ENCODE measurements around the gene AEBP1.

AEBP1 gene

DNA sequence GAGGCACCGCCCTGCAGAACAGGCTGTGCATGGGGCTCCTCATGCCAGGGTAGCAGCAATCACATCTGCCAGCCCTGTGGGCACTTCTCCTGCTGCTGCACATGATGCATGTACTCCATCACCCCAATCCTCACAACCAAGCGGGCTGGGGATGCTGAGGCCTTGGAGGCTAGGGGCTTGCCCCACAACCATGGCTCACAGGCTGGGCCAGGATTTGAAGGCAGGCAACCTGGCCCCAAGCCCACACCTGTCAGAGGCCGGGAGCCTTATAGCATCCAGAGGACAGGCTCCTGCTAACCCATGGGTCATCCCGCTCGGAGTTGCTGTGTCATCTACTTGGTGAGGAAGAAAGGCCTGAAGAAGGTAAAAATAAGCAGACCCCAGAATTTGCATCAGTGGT lies 24.0 kb upstream of the AEBP1 start:
- no peaks in the 10 kb centered on the region for H3K4me1 ChIP-seq (ENCODE audit: control insufficient read depth, insufficient read depth, low read length)
- H3K4me3 ChIP-seq (ENCODE audit: low read depth, low read length): no peak overlapping the region
- H3K36me3 ChIP-seq (ENCODE audit: control insufficient read depth, insufficient read depth, low read length): peaks cover 26% of the 10 kb centered on the region
- H3K27me3 ChIP-seq (ENCODE audit: control insufficient read depth, insufficient read depth, low read length): peaks cover 14% of the 10 kb centered on the region
- H3K9ac ChIP-seq (ENCODE audit: low read depth, low read length): no peak overlapping the region
- H3K9me3 ChIP-seq (ENCODE audit: control insufficient read depth, insufficient read depth, low read length): no peaks in the 10 kb centered on the region

DNA sequence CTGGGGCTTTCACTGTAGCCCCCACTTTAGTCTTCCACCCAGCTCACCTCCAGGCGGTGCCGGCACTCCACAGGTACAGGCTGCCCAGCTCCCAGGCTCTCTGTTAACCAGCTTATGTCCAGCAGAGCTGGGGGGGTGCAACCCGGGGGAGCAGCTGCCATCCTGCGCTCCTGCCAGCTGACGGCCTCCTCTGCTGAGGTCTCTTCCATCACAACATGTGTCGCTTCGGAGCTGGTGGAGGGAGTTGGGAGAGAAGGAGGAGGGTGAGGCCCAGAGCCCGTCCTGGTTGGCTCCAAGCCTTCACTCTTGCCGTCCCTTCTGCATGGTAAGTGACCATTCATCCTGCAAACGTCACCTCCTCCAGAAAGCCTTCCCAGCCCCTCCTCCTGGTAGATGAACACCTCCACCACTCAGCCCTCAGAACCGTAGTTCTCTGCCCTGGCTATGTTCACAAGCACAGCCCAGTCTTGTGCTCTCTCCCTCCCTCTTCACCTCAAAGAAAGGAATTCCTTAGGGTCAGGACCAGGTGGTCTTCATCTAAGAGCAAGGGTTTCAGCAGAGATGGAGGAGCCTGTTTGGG lies 23.4 kb upstream of the AEBP1 start:
- Histone ChIP-seq H3K36me3 (ENCODE audit: control insufficient read depth, insufficient read depth, low read length) (peaks cover 25% of the 10 kb centered on the region), H3K9me3 (ENCODE audit: control insufficient read depth, insufficient read depth, low read length) (no peaks in the 10 kb centered on the region), H3K27me3 (ENCODE audit: control insufficient read depth, insufficient read depth, low read length) (peaks cover 14% of the 10 kb centered on the region), H3K9ac (ENCODE audit: low read depth, low read length) (no peak overlapping the region), H3K4me1 (ENCODE audit: control insufficient read depth, insufficient read depth, low read length) (no peaks in the 10 kb centered on the region), H3K4me3 (ENCODE audit: low read depth, low read length) (no peak overlapping the region)

DNA sequence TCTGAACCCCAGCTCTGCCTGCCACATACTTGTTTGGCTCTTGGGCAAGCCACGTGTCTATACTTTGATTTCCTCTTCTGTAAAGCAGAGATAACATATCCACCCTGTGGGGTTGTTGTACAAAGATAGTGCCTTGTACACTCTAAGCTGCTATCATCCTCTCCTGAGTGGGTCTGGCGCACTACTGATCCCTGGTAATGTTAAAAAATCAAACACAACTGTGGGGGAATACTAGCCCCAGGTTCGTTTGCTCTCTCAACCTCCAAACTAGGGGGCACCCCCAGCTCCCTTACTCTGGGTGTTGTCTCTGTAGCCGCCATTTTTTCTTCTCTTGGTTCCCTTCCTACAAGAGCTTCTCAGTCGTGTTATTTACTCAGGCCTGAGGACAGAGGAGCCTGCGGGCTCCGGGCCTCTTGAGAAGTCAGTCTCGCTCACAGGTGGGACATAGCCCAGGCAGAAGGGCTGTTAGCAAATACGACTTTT lies 22.8 kb upstream of the AEBP1 start:
- no peaks in the 10 kb centered on the region for H3K9me3 ChIP-seq (ENCODE audit: control insufficient read depth, insufficient read depth, low read length)
- H3K9ac ChIP-seq (ENCODE audit: low read depth, low read length): no peak overlapping the region
- peaks cover 14% of the 10 kb centered on the region for H3K27me3 ChIP-seq (ENCODE audit: control insufficient read depth, insufficient read depth, low read length)
- peak overlapping the region; percentile 81 for H3K4me3 ChIP-seq (ENCODE audit: low read depth, low read length)
- H3K4me1 ChIP-seq (ENCODE audit: control insufficient read depth, insufficient read depth, low read length): no peaks in the 10 kb centered on the region
- peaks cover 20% of the 10 kb centered on the region for H3K36me3 ChIP-seq (ENCODE audit: control insufficient read depth, insufficient read depth, low read length)

DNA sequence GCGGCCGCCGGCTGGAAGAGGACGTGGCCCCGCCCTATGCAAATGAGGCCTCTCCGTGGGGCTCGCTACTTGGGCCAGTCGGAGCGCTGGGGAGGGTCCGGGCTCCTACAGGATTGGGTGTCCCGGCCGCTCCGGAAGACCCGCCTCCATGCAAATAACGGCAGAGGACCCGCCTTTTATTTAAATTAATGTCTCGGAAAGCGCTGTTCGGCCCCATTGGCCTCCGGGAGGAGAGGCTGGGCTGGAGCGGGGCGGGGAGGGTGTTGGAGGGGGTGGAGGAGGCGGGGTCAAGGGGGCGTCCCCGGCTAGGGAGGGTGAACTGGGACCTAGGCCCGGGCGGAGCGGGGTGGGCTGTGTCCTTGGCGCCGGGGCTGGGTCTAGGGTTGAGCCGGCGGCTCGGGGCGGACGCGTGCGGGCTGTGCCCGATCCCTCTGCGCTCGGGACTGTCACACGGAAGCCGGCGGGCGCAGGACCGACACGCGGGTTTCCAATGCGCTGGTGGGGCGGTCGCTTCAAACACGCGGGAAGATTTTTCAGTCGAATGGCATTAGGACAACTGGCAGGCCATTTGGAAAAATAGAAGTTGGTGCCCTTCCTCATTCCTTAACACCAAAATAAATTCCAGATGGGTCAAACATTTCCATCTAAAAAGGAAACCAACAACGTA lies 21.5 kb upstream of the AEBP1 start:
- H3K4me3 ChIP-seq (ENCODE audit: low read depth, low read length): peak overlapping the region; percentile 61
- H3K4me1 ChIP-seq (ENCODE audit: control insufficient read depth, insufficient read depth, low read length): no peaks in the 10 kb centered on the region
- H3K9ac ChIP-seq (ENCODE audit: low read depth, low read length): peak overlapping the region; percentile 57
- H3K36me3 ChIP-seq (ENCODE audit: control insufficient read depth, insufficient read depth, low read length): peaks cover 16% of the 10 kb centered on the region
- no peaks in the 10 kb centered on the region for H3K9me3 ChIP-seq (ENCODE audit: control insufficient read depth, insufficient read depth, low read length)
- H3K27me3 ChIP-seq (ENCODE audit: control insufficient read depth, insufficient read depth, low read length): peaks cover 14% of the 10 kb centered on the region

DNA sequence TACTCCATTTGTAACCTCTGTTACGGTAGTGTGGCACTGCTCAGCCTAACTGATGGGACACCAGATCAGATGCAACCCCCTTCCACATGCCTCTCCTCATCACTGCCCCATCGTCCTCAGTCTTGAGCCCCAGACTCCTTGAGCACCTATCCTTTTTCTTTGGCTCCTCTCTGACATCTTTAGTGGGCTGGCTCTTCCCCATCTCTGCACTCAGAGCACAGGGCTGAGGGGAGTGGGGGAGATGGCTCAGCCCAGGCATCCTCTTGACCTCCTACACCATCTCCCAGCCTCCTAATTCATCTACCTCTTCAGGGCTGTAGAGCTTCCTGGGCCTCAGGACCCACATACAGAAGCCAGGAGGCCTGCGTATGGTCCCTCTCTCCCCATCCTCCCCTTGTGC lies 20.3 kb upstream of the AEBP1 start:
- Histone ChIP-seq H3K4me3 (ENCODE audit: low read depth, low read length) (no peak overlapping the region), H3K36me3 (ENCODE audit: control insufficient read depth, insufficient read depth, low read length) (peaks cover 8% of the 10 kb centered on the region), H3K27me3 (ENCODE audit: control insufficient read depth, insufficient read depth, low read length) (peaks cover 14% of the 10 kb centered on the region), H3K4me1 (ENCODE audit: control insufficient read depth, insufficient read depth, low read length) (no peaks in the 10 kb centered on the region), H3K9ac (ENCODE audit: low read depth, low read length) (no peak overlapping the region), H3K9me3 (ENCODE audit: control insufficient read depth, insufficient read depth, low read length) (no peaks in the 10 kb centered on the region)

DNA sequence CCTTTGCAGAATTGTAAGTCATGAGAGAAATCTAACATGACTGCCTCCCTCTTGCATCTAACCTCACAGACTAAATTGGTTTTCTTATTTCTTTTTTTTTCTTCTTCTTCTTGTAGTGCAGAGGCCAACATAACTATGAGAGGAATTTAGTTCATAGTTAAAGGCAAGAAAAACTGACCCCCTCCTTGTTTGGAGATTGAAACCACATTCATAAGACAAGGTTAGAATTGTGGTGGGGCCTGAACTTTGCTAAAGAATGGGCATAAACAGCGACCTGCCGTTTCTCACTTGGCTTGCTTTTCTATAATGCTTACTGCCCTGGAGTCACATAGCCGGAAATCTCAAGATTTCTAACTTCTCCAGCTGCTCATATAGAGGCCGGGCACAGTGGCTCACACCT lies 19.4 kb upstream of the AEBP1 start:
- H3K36me3 ChIP-seq (ENCODE audit: control insufficient read depth, insufficient read depth, low read length): peaks cover 3% of the 10 kb centered on the region
- no peak overlapping the region for H3K9ac ChIP-seq (ENCODE audit: low read depth, low read length)
- H3K9me3 ChIP-seq (ENCODE audit: control insufficient read depth, insufficient read depth, low read length): no peaks in the 10 kb centered on the region
- H3K4me1 ChIP-seq (ENCODE audit: control insufficient read depth, insufficient read depth, low read length): no peaks in the 10 kb centered on the region
- no peak overlapping the region for H3K4me3 ChIP-seq (ENCODE audit: low read depth, low read length)
- peaks cover 14% of the 10 kb centered on the region for H3K27me3 ChIP-seq (ENCODE audit: control insufficient read depth, insufficient read depth, low read length)

DNA sequence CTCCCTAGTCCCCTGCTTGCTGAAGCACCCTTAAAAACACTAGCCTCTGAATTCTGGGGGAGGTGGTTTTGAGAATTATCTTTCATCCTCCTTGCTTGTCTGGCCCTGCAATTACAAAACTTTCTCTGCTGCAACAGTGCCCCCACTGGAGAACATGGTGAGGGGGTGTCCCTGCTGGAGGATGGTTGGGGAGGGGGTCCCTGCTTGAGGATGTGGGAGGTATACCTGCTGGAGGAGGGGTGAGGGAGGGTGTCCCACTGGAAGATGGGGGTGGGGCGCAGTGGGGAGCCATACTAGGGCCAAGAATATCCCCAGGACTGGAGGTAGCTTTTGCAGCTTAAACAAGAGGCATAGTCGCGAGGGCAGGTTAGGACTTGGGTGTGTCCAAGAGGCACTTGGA lies 18.6 kb upstream of the AEBP1 start:
- Histone ChIP-seq H3K4me1 (ENCODE audit: control insufficient read depth, insufficient read depth, low read length) (no peaks in the 10 kb centered on the region), H3K9me3 (ENCODE audit: control insufficient read depth, insufficient read depth, low read length) (no peaks in the 10 kb centered on the region), H3K4me3 (ENCODE audit: low read depth, low read length) (no peak overlapping the region), H3K27me3 (ENCODE audit: control insufficient read depth, insufficient read depth, low read length) (peaks cover 14% of the 10 kb centered on the region), H3K36me3 (ENCODE audit: control insufficient read depth, insufficient read depth, low read length) (no peaks in the 10 kb centered on the region), H3K9ac (ENCODE audit: low read depth, low read length) (no peak overlapping the region)

DNA sequence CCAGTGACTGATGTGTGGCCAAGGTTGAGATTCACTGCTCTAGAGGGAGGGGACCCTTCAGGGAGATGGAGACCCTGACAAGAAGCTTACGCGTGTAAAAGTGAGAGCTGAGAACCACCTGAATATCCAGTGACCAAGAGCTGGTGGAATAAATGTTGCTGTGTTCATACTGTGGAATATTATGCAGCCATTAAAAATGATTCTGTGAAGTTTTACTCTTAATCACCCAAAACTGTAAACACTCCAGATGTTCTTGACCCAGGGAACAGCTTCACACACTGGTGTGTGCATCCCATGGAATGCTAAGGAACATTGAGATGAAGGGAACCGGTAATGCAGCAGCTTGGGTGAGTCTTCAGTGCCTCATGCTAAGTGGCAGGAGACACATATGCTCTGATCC lies 17.5 kb upstream of the AEBP1 start:
- Histone ChIP-seq H3K27me3 (ENCODE audit: control insufficient read depth, insufficient read depth, low read length) (peaks cover 14% of the 10 kb centered on the region), H3K4me1 (ENCODE audit: control insufficient read depth, insufficient read depth, low read length) (no peaks in the 10 kb centered on the region), H3K9me3 (ENCODE audit: control insufficient read depth, insufficient read depth, low read length) (no peaks in the 10 kb centered on the region), H3K4me3 (ENCODE audit: low read depth, low read length) (no peak overlapping the region), H3K36me3 (ENCODE audit: control insufficient read depth, insufficient read depth, low read length) (no peaks in the 10 kb centered on the region), H3K9ac (ENCODE audit: low read depth, low read length) (no peak overlapping the region)

DNA sequence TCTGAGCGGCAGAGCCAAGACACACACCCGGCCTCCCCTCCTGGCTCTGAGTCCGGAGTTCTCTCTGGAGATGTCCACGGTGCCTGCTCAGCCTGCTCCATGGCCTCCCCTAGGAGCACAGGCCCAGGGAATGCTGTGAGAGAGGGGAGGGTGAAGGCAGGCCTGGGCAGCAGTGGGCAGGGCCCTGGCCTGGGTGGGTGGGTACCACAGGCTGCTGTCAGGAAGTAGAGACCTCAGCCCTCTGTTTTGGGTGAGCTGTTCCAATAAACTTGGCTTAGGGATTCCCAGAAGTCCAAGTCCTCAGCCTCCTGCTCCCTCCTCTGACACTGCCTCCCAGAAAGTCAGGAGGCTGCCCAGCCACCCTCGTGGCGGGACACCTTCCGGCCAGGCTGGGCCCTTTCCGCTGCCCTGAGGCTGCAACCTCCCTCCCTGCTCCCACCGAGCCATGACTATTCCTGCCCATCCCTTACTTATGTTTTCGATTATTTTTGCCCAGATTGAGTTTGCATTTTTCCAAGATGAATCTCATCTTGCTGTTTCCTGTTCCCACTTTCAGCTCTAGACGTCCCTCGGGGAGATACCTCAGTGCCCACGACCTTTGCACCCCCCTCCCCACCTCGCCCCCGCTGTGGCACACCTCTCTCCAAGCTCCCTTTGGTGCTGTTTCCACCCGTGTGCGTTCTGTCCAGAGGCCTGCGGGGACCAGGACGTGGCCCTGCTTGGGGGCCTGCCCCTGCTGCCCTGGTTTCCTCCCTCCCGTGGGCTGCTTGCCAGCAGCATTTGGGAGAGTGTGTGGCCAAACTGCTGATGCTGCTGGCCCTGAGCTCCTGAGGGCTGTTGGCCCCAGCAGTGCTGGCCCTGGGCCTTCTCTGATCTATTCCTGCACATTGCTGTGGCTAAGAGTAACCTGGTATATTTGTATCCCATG lies 16.0 kb upstream of the AEBP1 start:
- Histone ChIP-seq H3K9ac (ENCODE audit: low read depth, low read length) (no peak overlapping the region), H3K4me1 (ENCODE audit: control insufficient read depth, insufficient read depth, low read length) (no peaks in the 10 kb centered on the region)

DNA sequence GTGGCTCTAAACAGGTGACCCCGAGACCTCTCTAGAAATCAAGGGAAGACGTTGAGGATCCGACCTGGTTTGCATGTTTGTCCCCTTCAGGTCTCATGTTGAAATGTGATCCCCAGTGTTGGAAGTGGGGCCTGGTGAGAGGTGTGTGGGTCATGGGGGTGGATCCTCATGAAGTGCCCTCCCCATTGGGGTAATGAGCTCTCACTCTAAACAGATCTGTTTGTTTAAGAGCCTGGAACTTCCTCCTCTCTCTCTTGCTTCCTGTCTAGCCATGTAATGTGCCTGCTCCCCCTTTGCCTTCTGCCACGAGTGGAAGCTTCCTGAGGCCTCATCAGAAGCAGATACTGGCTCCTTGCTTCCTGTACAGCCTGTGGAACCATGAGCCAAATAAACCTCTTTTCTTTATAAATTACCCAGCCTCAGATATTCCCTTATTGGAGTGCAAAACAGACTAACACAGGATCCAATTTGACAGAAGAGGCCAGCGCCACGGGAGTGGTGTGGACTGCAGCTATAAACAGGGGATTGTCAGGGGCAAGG lies 11.0 kb upstream of the AEBP1 start:
- no peaks in the 10 kb centered on the region for H3K4me1 ChIP-seq (ENCODE audit: control insufficient read depth, insufficient read depth, low read length)
- no peaks in the 10 kb centered on the region for H3K9me3 ChIP-seq (ENCODE audit: control insufficient read depth, insufficient read depth, low read length)
- H3K4me3 ChIP-seq (ENCODE audit: low read depth, low read length): no peak overlapping the region
- H3K27me3 ChIP-seq (ENCODE audit: control insufficient read depth, insufficient read depth, low read length): no peaks in the 10 kb centered on the region
- H3K9ac ChIP-seq (ENCODE audit: low read depth, low read length): no peak overlapping the region
- H3K36me3 ChIP-seq (ENCODE audit: control insufficient read depth, insufficient read depth, low read length): no peaks in the 10 kb centered on the region

More for the DNA sequence above, 16.0 kb upstream of the AEBP1 start:
- H3K27me3 ChIP-seq (ENCODE audit: control insufficient read depth, insufficient read depth, low read length): peaks cover 14% of the 10 kb centered on the region
- no peak overlapping the region for H3K4me3 ChIP-seq (ENCODE audit: low read depth, low read length)
- H3K9me3 ChIP-seq (ENCODE audit: control insufficient read depth, insufficient read depth, low read length): no peaks in the 10 kb centered on the region
- no peaks in the 10 kb centered on the region for H3K36me3 ChIP-seq (ENCODE audit: control insufficient read depth, insufficient read depth, low read length)

DNA sequence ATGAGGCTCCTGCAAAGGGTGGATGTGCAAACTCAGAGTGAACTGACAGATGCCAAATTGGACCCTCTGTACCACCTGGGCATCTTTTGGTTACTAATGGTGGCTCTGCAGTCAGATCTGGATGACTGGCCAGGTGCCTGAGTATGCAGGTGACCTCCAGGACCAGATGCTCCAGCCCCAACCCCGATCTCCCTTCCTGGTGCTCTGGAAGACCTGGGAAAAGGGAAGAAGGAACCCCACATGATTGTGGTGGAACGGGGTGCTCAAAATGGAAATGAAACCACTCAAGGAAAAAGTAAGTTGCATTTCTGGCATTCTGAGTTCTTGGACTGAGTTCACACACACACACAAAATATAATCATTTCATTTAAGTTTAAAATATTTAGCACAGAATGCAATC lies 9.8 kb upstream of the AEBP1 start:
- Histone ChIP-seq H3K4me3 (ENCODE audit: low read depth, low read length) (no peak overlapping the region), H3K27me3 (ENCODE audit: control insufficient read depth, insufficient read depth, low read length) (no peaks in the 10 kb centered on the region), H3K36me3 (ENCODE audit: control insufficient read depth, insufficient read depth, low read length) (no peaks in the 10 kb centered on the region), H3K9me3 (ENCODE audit: control insufficient read depth, insufficient read depth, low read length) (no peaks in the 10 kb centered on the region), H3K9ac (ENCODE audit: low read depth, low read length) (no peak overlapping the region), H3K4me1 (ENCODE audit: control insufficient read depth, insufficient read depth, low read length) (no peaks in the 10 kb centered on the region)

All from iPS-15b (cell line).